IPS DF 19.7 (cell line): Measurements from ENCODE around the gene TSPOAP1.

ENCODE experiments used
- DNase-seq: peaks from one replicate; pipeline ENCODE4 v3.0.0-alpha.2; 2013; ENCODE audit warnings: low read depth, low spot score

TSPOAP1 gene

GRCh38 chr17:58277107-58277801, 51.3 kb downstream of the TSPOAP1 start:
- DNase-seq = no peak

GRCh38 chr17:58276423-58276822, 52.2 kb downstream of the TSPOAP1 start:
- no peak for DNase-seq

GRCh38 chr17:58275417-58275816, 53.2 kb downstream of the TSPOAP1 start:
- no peak for DNase-seq

- no peak for DNase-seq
These were observed 55.0 kb downstream of the TSPOAP1 start for GRCh38 chr17:58273453-58274104.

- no peak for DNase-seq
These were observed 56.0 kb downstream of the TSPOAP1 start for GRCh38 chr17:58272367-58273280.

- DNase-seq = no peak
These were observed 57.2 kb downstream of the TSPOAP1 start for GRCh38 chr17:58271216-58271931.

GRCh38 chr17:58270476-58271215, 57.9 kb downstream of the TSPOAP1 start:
- no peak for DNase-seq

- DNase-seq = no peak
These were observed 58.9 kb downstream of the TSPOAP1 start for GRCh38 chr17:58269557-58270291.

- no peak for DNase-seq
These were observed 59.6 kb downstream of the TSPOAP1 start for GRCh38 chr17:58268774-58269556.

GRCh38 chr17:58268326-58268725, 60.3 kb downstream of the TSPOAP1 start:
- DNase-seq = no peak

GRCh38 chr17:58267347-58268324, 61.0 kb downstream of the TSPOAP1 start:
- DNase-seq = no peak

GRCh38 chr17:58265902-58266875, 62.4 kb downstream of the TSPOAP1 start:
- no peak for DNase-seq

- no peak for DNase-seq
These were observed 63.3 kb downstream of the TSPOAP1 start for GRCh38 chr17:58265271-58265670.

GRCh38 chr17:58264407-58265103, 64.0 kb downstream of the TSPOAP1 start:
- no peak for DNase-seq

GRCh38 chr17:58263773-58264172, 64.8 kb downstream of the TSPOAP1 start:
- DNase-seq = no peak

GRCh38 chr17:58262149-58262548, 66.4 kb downstream of the TSPOAP1 start:
- no peak for DNase-seq
